Measurements from ENCODE around the gene RAB37.

Gene RAB37

DNA sequence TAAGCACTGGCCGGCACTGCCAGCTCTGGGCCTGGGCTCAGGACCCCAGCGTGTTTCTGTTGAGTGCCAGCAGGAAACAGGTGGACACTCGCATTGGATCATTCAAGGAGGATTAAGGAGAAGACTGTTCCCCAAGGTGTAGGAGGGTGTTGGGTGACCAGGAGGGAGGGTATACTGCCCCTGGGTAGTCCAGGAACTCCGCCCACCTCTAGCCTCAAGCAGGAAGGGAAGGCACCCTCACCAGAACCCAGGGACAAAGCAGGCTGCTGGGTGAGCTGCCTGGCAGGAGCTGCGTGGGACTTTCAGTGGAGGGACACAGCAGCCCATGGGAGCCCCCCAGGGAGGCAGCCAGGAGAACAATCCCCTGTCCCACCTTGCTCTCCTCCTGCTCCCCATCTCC, 7.7 kb upstream of the RAB37 start:
- DNase-seq: no peak

DNA sequence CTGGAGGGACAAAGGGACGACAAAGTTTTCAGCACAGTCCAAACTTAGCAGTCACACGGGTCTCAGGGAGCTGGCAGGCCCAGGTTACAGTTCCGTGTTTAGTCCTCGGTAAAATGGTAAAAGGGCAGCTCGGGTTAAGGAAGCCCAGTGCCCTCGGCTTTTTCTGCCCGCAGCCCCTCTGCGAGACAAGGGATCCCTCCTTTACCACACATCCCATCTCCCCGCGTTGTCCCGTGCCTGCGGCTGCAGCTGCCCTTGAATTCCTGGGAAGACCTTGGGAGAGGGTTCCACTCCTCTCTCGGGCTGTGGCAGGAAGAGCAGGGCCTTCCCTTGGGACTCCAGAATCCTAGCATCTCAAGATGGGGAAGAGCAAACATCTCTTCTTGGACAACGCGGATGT, 7.2 kb upstream of the RAB37 start:
- no peak for DNase-seq

- no peak for DNase-seq
These were observed 6.3 kb upstream of the RAB37 start for GRCh38 chr17:74730491-74731346.

DNA sequence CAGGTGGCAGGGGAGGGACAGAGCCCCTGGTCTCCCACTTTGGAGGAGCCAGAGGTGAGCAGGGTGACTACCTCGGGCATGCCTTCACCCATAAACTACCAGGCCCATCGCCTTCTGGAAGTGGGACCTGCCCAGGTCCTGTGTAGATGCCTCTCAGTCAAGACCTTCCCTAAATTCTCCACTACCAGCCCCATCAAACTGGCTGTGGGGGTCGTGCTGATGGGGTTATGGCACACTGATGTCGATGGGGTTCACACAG, 5.8 kb upstream of the RAB37 start:
- no peak for DNase-seq

- no peak for DNase-seq
These were observed 4.8 kb upstream of the RAB37 start for GRCh38 chr17:74732042-74732867.

DNA sequence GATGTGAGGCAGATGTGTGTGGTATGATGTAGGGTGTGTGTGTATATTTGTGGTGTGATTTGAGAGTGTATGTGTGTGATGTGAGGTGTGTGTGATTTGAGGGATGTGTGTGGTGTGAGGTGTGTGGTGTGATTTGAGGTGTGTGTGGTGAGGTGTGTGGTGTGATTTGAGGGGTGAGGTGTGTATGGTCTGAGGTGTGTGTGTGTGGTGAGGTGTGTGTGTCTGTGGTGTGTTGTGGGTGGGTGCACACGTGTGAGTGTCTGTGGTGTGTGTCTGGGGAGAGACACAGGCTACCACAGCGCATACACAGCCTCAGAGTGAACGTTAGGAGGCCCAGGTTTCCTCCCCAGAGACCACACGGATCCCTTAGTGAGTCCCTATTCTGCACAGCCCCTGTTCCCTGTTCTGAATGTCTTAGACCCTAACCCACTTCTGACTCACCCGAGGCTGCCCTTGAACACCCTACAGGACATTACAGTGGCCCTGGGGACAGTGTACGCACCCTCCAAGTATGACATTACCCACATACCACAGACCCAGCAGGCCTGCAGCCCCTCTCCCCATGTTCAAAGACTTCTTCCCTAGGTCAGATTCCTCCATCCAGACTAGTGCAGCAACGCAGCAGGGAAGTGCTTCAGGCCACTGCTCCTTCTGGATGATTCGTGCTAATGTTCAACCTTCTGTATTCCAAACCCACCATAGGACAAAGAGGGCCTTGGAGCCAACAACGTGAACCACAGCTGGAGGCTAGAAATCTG, 3.5 kb upstream of the RAB37 start:
- DNase-seq: no peak

- DNase-seq: no peak
These were observed 2.8 kb upstream of the RAB37 start for GRCh38 chr17:74734256-74734655.

DNA sequence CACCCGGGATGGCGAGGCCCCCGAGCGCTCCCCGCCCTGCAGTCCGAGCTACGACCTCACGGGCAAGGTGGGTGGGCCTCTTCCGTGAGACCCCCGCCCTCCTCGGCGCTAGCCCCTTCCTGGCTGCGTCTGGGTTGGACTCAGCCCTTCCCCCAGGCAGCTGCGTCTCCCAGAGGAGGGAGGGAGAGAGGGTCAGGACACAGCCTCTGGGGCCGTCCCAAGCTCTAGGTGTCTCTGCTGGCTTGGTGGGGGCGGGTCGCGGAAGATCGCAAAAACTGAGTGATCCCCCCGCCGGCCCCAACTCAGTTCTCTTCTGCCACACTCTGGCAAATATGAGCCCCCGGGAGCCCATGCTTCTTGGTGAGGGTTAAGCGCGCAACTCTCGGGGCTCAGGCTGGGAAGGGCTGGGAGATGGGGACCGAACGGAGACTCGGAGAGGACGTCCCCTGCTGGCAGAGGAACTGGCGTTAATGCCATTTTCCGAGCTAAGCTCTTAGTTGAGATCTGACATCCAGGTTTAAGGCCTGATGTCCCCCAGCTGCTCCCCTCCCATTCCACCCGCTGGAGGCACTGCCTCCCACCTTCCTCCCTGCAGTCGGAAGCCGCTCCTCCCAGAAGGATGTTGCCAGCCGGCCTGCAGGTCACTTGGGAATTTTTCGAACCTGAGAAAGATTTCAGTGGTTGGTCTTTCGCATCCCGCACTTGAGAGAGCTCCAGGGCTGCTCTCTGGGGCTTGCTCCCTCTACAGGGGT, 419 bp downstream of the RAB37 start:
- peak; percentile 78 to 81 for DNase-seq

- peak; percentile 97 for DNase-seq
These were observed 1.3 kb downstream of the RAB37 start for GRCh38 chr17:74738051-74738996.

DNA sequence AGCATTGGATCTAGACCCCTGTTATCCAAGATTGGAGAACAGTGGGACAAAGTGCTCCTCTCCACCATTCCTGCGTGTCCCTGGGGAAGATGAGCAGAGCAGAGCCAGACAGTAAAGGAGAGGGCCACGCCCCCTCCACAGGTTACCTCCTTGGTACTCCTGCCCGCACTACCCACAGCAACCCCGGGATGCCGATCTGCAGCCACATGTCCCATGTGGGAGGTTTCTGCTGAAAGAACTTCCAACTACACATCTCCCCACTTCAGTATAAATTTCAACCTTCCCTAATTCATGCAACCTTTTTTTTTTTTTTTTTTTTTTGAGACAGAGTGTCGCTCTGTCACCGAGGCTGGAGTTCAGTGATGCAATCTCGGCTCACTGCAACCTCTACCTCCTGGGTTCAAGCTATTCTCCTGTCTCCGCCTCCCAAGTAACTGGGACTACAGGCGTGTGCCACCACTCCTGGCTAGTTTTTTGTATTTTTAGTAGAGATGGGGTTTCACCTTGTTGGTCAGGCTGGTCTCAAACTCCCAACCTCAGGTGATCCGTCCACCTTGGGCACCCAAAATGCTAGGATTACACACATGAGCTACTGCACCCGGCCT, 2.3 kb downstream of the RAB37 start:
- DNase-seq: no peak

DNA sequence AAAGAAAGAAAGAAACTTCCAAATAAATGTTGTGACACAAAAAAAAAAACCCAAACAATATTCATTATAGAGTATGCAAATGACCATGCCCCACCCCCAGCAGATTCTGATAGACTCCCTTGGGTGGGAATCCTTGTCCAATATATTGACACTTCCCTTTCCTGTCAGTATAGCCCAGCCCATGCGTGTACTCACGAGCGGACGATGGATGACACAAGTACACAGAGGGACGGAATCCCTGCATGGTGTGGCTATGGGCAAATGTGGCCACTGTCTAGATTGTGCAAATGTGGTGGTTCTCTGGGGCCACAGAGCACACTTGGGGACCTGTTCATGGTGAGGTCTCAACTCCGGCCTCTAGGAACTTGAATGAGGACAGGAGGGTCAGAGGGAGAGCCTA, 3.1 kb downstream of the RAB37 start:
- DNase-seq: no peak

GRCh38 chr17:74740641-74741387, 3.8 kb downstream of the RAB37 start:
- no peak for DNase-seq

DNA sequence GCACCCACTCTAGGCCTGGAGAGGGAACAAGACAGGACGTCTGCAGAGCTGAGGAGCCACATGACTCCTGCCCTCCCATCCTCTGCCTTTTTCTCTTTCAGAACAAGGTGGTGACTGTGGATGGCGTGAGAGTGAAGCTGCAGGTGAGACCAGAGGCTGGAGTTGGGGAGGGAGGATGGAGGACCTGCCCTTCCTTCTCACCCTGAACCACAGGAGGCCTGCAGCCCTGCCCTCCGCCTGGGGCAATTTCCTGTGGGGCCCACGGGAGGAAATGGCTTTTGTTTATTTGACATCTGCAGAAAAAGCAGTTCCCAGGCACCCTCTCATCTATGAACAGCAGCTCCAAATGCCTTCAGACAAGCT, 5.1 kb downstream of the RAB37 start:
- DNase-seq: peak; percentile 94 to 95

DNA sequence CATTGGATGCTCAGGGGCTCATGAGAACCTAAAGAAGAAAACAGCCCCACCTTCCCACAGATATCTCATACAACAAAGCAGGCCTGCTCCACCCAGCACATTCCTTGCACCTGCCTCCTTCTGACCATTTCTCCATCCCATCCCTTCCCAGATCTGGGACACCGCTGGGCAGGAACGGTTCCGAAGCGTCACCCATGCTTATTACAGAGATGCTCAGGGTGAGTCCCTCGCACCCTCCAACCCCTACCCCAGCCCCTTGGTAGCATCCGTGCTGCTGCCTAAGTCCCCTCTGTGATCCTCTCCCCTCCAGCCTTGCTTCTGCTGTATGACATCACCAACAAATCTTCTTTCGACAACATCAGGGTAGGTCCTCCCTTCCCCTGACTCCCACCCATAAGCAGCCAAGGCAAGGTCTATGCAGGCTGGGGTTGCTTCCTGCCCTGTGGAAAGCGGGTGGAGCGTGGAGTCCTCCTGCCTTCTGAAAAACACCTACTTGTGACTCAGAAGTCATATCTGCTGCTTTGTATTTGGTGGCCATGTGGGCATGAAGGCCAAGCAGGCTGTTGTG, 6.0 kb downstream of the RAB37 start:
- no peak for DNase-seq

GRCh38 chr17:74743755-74744154, 6.7 kb downstream of the RAB37 start:
- DNase-seq: no peak

GRCh38 chr17:74744349-74744713, 7.3 kb downstream of the RAB37 start:
- DNase-seq: no peak

GRCh38 chr17:74744714-74745547, 7.9 kb downstream of the RAB37 start:
- peak; percentile 36 to 46 for DNase-seq

- no peak for DNase-seq
These were observed 8.6 kb downstream of the RAB37 start for GRCh38 chr17:74745548-74746177.

- DNase-seq: no peak
These were observed 9.3 kb downstream of the RAB37 start for GRCh38 chr17:74746376-74746775.
